Activated CD4-positive, alpha-beta T cell treated with anti-CD3 and anti-CD28 coated beads, Interleukin-10, Interleukin-2, amounts not matched to agents 100 ng/mL and 50 ng/mL, durations not matched to agents 16 hours and 8 hours (primary cell): Measurements from ENCODE around the gene CLEC4D.
"Not testable (repeated sequence)": the region's sequence is repeated elsewhere in the genome, so short reads cannot be mapped to it uniquely, and the experiment has no call there.

ENCODE experiments used
- DNase-seq: peaks from one replicate; pipeline ENCODE4 v3.0.0-alpha.2; 2020

Gene CLEC4D

DNA sequence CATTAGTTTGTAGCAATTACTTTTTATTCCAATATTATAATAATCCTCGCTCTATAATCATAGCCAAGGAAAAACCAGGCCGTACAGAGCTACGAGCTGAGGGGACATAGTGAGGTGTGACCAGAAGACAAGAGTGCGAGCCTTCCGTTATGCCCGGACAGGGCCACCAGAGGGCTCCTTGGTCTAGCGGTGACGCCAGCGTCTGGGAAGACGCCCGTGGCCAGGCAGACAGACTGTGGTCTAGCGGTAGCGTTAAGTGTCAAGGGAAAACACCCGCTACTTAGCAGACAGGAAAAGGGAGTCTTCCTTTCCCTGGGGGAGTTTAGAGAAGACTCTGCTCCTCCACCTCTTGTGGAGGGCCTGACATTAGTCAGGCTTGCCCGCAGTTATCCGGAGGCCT is 24.5 kb downstream of the CLEC4D start:
- not testable (repeated sequence) for DNase-seq

GRCh38 chr12:8540831-8541230 is 27.5 kb downstream of the CLEC4D start, which contains the start of gene CLEC4E:
Gene CLEC4E, minus strand, starts transcription at chr12:8540905. Its CDS starts 108 bp downstream, at chr12:8540797.
- not testable (repeated sequence) for DNase-seq

DNA sequence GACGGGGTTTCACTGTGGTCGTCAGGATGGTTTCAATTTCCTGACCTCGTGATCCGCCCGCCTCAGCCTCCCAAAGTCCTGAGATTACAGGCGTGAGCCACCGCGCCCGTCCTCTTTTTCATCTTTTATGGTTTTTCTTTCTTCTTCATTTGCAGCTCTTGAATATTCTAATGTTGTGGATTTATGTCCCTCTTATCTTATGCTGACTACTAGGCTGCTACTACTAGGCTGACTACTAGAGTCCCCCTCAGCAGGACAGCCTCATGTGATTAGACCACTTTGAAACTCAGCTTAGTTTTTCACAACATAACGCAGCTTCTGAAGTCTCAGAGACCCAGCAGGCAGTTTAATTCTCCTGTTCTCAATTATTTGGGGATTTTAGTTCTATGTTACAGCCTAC is 28.3 kb downstream of the CLEC4D start:
- DNase-seq, result no peak

DNA sequence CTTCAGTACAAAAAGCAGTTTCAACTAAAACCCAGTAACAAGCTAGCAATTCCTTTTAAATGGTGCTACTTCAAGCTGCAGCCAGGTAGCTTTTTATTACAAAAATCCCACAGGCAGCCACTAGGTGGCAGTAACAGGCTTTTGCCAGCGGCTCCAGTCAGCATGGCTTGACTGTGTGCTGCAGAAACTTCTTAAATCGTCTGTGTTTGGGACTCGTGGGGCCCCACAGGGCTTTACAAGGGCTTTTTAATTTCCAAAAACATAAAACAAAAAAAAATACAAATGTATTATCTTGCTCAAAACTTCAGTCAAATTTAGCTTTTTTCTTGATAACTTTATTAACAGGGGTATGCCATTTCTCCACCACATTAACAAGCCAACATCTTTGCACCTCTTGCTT is 31.0 kb downstream of the CLEC4D start:
- DNase-seq, result peak; percentile 74

GRCh38 chr12:8546591-8546990 is 33.3 kb downstream of the CLEC4D start:
- DNase-seq, result no peak

GRCh38 chr12:8547645-8548044 is 34.3 kb downstream of the CLEC4D start:
- DNase-seq, result no peak

DNA sequence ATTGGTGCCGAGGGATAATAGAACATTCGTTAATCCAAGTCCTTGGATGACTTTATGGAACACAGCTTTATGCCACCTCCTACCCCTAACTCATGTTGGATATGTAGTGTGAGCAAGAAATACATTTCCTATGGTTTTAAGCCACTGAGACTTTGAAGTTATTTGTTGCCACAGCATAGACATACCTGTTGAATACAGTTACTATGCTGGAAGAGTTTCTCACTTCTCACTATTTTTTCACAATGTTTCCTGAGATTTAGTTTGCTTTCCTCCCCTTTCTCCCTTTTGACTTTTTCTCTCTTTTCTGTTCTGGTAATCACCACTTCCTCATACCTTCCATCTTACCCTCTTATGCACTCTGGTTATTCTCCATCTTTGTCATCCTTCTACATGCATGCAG is 34.9 kb downstream of the CLEC4D start:
- no peak for DNase-seq

DNA sequence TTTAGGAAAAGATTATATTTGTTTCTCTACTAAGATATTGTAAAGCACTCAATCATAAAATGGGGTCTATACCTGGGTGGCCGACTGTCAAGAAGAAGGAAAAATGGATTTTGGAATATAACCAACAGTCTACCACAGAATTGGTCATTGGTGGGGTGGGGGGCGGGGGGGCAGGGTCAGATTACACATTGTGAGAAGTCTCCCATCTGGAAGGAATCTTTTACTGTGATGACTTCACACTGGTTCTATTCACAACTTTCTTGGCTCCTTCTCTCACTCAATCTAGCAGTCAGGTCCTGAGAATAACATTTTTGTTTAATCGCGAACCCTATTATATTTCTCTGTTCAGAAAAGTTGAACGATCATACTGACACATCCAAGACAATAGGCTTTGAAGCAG is 36.1 kb downstream of the CLEC4D start:
- DNase-seq, result no peak

DNA sequence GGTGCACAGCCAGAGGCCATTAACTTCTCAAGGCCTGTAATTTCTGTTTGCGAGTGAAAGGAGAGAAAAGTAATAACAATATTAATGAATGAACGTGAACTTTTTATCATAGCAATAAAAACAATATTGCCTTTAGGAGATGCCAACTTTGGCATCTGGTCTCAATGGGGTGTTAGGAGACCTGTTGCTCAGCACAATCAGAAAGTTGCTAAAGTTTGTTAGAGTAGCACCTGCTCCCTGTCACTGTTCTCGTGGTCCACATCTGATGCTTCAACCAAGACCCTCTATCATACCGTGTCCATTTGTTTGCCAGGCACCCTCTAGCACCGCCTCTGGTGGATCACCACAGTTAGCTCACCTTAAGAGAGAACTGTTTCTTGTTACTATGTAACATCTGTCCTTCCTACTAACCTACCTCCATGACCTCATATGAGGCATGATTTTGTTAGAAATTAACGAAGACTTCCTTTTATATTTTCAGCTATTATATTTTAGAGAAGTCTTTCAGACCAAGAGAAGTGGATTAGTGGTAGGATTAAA is 39.9 kb downstream of the CLEC4D start:
- DNase-seq, result no peak

- DNase-seq, result no peak
Observed at GRCh38 chr12:8554451-8555195, 41.3 kb downstream of the CLEC4D start.

DNA sequence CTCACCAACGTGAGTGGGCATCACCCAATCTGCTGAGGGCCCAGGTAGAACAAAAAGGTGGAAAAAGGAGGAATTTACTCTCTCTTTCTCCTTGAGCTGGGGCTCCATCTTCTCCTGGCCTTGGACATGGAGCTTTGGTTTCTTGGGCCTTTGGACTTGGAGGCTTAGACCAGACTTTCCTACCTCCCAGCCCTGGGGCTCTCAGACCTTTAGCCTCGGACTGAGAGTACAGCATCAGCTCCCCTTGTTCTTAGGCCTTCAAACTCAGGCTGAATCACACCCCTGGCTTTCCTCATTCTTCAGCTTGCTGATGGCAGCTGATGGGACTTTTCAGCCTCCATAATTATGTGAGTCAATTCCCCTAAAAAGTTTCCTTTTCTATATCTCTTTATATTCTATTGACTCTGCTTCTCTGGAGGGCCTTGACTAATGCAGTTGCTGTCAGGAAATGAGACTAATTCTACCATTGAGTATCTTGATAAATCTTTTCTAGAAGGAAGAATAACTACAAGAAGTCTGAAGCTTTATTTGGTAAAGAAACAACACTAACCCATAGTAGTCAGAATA is 43.3 kb downstream of the CLEC4D start:
- DNase-seq, result no peak

DNA sequence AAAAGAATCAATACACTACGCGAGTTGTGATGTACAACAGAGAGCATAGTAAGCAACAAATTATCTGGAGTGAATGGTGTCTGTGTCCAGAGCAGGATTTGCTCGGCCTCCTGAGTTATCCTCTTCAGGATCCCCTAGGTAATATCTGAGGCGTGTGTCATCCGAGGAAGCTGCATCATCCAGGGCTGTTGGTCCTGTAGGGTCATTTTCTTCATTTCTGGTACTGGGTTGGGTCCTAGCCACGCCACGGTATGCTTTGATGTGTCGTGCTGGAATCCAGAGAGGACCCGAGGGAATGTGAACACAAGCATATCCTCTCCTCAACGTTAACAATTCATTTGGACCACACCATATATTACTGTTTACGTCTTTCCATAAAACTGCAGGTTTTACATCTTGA is 46.4 kb downstream of the CLEC4D start:
- DNase-seq, result no peak

DNA sequence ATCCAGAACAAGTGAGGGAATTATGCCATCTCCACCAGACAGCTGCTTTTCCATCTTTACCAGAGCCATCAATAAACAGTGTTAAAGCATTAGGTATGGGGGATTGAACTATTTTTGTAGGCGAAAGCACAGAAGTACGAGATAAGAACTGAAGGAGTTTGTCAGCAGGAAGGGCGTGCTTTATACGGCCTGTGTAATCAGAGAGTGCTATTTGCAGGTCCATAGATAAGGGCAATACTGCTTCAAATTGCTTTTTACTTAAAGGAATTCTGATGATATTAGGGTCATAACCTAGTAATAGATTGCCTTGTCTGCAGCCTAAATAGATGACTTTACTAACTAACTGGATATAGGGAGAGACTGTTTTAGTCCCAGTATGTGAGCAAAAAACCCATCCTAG is 47.7 kb downstream of the CLEC4D start:
- DNase-seq, result no peak

DNA sequence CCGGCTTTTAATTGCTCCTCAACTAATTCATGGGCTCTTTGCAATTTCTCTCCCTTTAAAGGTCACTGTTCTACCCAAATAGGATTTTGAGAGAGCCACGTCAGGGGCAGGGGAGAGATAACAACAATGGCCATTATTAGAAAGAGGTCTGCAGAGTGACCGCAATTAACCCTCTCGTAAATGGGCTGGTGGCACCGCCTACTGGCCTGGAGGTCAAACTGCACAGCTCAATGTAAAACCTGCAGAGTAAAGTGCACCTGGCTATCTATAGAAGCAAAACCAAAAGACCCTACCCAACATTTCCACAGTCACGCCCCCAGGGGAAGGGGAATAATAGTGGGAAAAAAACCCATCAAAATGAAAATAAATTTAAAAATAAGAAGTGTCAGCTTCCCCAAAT is 49.0 kb downstream of the CLEC4D start:
- peak; percentile 17 for DNase-seq

DNA sequence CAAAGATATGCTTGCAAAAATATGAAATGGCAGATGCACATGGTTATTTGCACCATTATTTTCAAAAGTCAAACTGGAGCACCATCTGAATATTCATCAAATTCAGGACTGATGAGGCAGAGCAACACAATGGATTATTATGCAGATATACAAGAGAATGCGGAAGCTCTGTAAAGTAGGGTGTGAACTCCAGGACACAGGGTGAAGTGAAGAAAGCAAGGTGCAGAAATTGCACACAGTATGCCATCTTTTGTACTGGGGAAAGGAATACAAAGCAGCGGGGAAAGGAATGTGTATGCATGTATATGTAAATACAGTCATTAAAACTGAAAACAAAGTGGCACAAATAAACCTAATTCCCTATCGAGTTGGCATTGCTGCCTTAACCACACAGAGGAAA is 50.1 kb downstream of the CLEC4D start:
- no peak for DNase-seq

GRCh38 chr12:8564656-8565055 is 51.4 kb downstream of the CLEC4D start:
- no peak for DNase-seq

GRCh38 chr12:8566052-8566451 is 52.7 kb downstream of the CLEC4D start:
- not testable (repeated sequence) for DNase-seq

GRCh38 chr12:8566525-8566924 is 53.2 kb downstream of the CLEC4D start:
- DNase-seq, result no peak
